GM20000 (cell line): Measurements from ENCODE around the gene SH3BGR.
"Not testable (repeated sequence)": the region's sequence is repeated elsewhere in the genome, so short reads cannot be mapped to it uniquely, and the experiment has no call there.

ENCODE experiments used
- DNase-seq: peaks from one replicate; pipeline ENCODE4 v3.0.0; 2012; ENCODE audit warnings: low spot score
- TF ChIP-seq, protein P1 (sequence below): IDR thresholded peaks from 2 replicates; pipeline ENCODE4 v1.5.1; 2012; ENCODE audit warnings: mild to moderate bottlenecking, control low read depth; ENCODE audit errors: extremely low read depth, missing control alignments

The SH3BGR gene

DNA sequence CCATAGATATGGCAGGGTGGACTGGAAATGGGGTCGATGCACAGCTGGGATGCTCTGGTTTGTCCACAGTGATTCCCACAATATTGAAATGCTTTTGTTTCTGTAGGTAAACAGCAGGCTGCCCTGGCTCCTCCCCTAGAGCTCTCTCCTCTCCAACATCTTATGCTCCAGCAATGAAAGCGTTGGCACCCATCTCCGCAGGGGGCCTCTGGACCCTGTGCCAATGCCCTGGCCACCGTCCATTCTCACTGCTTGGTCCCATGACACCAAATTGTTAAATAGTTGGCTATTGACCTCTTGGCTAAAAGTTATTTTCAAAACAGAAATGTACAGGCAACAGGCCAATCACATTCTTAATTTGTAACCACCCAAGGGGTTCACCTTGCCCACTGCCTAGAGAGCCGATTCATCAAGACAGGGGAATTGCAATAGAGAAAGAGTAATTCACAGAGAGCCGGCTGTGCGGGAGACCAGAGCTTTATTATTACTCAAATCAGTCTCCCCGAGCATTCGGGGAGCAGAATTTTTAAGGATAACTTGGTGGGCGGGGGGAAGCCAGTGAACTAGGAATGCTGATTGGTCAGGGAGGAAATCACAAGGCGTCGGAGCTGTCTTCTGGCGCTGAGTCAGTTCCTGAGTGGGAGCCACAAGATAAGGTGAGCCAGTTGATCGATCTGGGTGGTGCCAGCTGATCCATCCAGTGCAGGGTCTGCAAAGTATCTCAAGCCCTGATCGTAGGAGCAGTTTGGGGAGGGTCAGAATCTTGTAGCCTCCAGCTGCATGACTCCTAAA lies 84.1 kb downstream of the SH3BGR start:
- TF ChIP-seq, protein P1, sequence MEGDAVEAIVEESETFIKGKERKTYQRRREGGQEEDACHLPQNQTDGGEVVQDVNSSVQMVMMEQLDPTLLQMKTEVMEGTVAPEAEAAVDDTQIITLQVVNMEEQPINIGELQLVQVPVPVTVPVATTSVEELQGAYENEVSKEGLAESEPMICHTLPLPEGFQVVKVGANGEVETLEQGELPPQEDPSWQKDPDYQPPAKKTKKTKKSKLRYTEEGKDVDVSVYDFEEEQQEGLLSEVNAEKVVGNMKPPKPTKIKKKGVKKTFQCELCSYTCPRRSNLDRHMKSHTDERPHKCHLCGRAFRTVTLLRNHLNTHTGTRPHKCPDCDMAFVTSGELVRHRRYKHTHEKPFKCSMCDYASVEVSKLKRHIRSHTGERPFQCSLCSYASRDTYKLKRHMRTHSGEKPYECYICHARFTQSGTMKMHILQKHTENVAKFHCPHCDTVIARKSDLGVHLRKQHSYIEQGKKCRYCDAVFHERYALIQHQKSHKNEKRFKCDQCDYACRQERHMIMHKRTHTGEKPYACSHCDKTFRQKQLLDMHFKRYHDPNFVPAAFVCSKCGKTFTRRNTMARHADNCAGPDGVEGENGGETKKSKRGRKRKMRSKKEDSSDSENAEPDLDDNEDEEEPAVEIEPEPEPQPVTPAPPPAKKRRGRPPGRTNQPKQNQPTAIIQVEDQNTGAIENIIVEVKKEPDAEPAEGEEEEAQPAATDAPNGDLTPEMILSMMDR: no peak
- no peak for DNase-seq

DNA sequence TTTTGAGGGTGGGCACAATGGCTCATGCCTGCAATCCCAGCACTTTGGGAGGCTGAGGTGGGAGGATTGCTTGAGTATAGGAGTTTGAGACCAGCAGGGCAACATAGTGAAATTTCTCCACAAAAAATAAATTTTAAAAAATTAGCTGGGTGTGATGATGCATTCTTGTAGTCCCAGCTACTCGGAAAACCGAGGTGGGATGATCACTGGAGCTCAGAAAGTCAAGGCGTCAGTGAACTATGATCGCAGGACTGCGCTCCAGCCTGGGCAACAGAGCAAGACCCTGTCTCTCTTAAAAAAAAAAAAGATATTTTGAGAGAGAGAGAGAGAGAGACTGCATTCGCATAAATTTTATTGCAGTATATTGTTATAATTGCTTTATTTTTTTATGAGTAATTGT lies 85.1 kb downstream of the SH3BGR start:
- no peak for DNase-seq
- TF ChIP-seq, protein P1: no peak

DNA sequence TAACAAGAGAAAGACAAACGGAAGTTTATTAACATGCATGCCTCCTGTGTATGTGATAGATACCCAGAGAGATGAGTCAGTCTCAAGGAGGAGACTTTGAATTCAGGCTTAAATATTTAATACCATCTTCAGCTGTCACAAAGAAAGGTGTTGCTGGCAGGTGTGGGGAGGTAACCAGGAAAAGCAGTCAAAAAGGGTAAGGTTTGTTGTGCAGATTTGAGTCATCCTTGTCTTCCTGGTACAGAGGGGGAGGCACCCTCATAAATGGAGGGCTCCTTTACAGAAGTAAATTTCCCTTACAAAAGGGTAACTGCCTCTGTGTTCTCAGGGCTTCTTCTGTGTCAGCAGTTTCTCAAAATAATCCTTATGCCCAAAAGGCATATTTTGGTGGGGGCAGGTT lies 85.8 kb downstream of the SH3BGR start:
- no peak for DNase-seq
- TF ChIP-seq, protein P1: no peak

DNA sequence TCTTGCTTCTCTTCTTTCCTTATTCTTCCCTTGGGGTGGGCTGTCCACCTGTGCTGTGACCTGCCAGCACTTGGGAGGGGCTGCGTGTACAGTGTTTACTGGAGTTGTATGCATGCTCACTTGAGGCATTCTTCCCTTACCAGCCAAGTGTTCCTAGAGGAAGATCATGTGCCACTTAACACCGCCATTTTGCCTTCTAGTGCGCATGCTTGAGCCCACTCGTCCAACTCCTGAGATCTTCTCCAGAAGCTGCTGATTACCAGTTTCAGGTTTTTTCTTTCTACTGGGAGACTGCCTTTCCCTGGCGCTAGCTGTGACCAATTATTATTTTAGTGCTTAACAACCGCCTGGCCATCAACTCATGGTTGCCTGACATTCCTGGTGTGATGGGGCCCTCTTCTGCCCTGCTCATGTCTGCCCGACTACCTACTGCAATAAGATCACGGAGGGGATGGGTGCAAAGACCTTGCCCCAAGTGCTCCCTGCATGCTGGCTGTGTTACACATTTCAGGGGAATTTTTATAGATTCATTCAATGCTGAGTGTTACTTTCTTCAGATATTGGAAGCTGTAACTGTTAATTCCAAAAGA lies 86.8 kb downstream of the SH3BGR start:
- TF ChIP-seq, protein P1: no peak

DNA sequence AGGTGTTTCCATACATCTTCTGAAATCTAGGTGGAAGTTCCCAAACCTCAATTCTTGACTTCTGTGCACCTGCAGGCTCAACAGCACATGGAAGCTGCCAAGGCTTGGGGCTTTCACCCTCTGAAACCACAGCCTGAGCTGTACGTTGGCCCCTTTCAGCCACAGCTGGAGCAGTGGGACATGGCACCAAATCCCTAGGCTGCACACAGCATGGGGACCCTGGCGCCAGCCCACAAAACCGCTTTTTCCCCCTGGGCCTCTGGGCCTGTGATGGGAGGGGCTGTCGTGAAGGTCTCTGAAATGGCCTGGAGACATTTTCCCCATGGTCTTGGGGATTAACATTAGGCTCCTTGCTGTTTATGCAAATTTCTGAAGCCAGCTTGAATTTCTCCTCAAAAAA lies 88.6 kb downstream of the SH3BGR start:
- not testable (repeated sequence) for DNase-seq

More for the DNA sequence above, 86.8 kb downstream of the SH3BGR start:
- DNase-seq: no peak

DNA sequence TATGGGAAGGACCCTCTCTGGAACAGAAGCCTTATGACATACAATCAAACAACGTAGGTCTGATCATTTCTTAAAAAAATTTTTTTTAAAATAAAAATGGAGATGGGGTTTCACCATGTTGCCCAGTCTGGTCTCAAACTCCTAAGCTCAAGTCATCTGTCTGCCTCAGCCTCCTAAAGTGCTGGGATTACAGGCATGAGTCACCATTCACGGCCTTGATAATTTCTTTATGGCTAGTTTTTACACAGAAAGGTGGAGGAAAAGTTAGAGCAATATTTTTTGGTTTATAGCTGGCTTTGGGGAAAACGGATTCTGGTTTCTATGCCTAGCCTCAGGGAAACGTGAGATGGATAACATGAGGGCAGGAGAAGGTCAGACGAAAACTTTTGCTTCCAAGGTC lies 91.0 kb downstream of the SH3BGR start:
- DNase-seq: no peak
- TF ChIP-seq, protein P1: no peak

DNA sequence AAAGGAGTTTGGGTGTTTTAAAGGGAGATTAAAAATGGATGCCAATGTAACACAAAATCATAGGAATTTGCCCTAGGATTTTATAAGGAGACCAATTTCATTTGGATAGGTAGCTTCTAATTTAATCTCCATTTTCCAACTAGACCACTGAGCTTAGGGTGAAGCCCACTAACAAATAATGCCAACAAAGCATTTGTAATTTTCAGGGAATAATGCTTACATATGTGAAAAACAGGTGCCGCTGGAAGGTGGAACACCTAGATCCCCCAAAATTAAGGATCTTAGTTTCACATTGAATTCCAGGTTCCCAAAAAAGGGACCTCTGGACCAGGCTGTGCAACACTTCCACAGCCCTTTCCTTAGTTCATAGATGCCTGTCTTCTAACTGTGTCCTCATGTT lies 94.8 kb downstream of the SH3BGR start:
- TF ChIP-seq, protein P1: no peak
- DNase-seq: no peak

DNA sequence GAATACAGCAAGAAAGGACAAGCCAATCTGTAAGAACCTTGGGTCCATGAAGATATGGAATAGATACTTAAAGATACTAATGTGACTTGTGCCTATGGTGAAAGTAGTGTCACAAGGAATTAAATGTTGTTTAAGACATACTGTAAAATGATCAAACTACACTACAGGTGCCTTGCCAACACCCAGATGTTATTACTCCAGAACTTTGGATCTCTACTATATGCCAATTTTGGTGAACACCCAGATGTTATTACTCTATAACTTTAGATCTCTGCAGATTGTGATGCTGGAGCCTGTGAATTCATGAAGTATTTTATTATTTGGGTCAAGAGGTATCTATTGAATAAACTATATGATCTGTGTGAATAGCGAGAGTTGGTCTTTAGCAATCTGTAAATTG lies 101.1 kb downstream of the SH3BGR start:
- TF ChIP-seq, protein P1: no peak
- DNase-seq: no peak
